ENCODE results near the gene LSM12.

DNA sequence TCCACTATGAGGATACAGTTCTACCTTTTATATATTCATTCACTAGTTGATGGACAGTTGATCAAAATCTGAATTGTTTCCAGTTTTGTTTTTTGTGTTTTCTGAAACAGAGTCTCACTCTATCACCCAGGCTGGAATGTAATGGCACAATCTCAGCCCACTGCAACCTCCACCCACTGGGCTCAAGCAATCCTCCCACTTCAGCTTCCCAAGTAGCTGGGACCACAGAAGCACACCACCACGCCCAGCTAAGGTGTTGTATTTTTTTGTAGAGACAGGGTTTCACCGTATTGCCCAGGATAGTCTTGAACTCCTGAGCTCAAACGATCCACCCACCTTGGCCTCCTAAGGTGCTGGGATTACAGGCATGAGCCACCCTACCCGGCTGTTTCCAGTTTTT, 21.0 kb downstream of the LSM12 start:
- TF ChIP-seq, protein P1, sequence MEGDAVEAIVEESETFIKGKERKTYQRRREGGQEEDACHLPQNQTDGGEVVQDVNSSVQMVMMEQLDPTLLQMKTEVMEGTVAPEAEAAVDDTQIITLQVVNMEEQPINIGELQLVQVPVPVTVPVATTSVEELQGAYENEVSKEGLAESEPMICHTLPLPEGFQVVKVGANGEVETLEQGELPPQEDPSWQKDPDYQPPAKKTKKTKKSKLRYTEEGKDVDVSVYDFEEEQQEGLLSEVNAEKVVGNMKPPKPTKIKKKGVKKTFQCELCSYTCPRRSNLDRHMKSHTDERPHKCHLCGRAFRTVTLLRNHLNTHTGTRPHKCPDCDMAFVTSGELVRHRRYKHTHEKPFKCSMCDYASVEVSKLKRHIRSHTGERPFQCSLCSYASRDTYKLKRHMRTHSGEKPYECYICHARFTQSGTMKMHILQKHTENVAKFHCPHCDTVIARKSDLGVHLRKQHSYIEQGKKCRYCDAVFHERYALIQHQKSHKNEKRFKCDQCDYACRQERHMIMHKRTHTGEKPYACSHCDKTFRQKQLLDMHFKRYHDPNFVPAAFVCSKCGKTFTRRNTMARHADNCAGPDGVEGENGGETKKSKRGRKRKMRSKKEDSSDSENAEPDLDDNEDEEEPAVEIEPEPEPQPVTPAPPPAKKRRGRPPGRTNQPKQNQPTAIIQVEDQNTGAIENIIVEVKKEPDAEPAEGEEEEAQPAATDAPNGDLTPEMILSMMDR (IDR thresholded peaks at IDR 0.05; ENCODE audit: low read depth, low read length): no peak
- TF ChIP-seq MYC (IDR thresholded peaks at IDR 0.05; ENCODE audit: low read depth, low read length) (no peak), POLR2A (IDR thresholded peaks at IDR 0.05; ENCODE audit: extremely low read depth, insufficient read length) (no peak)
- TF ChIP-seq, protein P2, sequence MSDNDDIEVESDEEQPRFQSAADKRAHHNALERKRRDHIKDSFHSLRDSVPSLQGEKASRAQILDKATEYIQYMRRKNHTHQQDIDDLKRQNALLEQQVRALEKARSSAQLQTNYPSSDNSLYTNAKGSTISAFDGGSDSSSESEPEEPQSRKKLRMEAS (IDR thresholded peaks at IDR 0.05; ENCODE audit: low read depth, low read length): no peak
